Esophagus muscularis mucosa (tissue), 4 donors: ENCODE measurements around the gene PRPF38A.

Experiments used
- EP300 ChIP-seq: sonication (generic); formaldehyde crosslinking; IDR thresholded peaks from one replicate; pipeline ENCODE4 v1.6.1; 2017; ENCODE audit warnings: antibody characterized with exemption
- POLR2A ChIP-seq: fragments of 450-650 bp; IDR thresholded peaks from one replicate; pipeline ENCODE4 v1.6.1; 2017; ENCODE audit warnings: antibody characterized with exemption, moderate library complexity, mild to moderate bottlenecking, low read depth
- TF ChIP-seq, protein P1 (sequence below), 3 experiments: fragments of 200-600 bp in 2 of 3; fragments of 450-650 bp in 1 of 3; sonication (generic) in 2 of 3; IDR thresholded peaks; one replicate each; pipeline ENCODE4 v1.5.1; 2017 to 2019; ENCODE audit warnings: antibody characterized with exemption in 3 of 3, mild to moderate bottlenecking in 2 of 3, moderate library complexity in 1 of 3

DNA sequence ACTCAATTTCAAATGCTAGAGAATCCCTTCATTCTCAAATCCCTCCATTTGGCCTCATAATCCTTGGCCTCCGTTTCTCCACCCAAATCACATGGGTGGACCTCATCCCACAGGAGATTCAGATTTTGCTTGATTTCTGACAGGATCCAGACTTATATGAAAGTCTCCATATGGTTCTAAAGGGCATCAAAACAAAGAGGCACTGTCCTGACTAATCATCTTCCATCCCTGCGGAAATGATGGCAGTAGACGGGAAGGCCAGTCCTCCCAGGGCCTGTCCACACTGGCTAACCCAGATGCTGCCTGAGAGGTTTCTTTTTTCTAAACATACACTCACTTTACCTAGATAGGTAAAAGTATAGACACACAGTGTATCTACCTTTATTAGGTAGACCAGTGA lies 19.0 kb upstream of the PRPF38A start:
- TF ChIP-seq, protein P1, sequence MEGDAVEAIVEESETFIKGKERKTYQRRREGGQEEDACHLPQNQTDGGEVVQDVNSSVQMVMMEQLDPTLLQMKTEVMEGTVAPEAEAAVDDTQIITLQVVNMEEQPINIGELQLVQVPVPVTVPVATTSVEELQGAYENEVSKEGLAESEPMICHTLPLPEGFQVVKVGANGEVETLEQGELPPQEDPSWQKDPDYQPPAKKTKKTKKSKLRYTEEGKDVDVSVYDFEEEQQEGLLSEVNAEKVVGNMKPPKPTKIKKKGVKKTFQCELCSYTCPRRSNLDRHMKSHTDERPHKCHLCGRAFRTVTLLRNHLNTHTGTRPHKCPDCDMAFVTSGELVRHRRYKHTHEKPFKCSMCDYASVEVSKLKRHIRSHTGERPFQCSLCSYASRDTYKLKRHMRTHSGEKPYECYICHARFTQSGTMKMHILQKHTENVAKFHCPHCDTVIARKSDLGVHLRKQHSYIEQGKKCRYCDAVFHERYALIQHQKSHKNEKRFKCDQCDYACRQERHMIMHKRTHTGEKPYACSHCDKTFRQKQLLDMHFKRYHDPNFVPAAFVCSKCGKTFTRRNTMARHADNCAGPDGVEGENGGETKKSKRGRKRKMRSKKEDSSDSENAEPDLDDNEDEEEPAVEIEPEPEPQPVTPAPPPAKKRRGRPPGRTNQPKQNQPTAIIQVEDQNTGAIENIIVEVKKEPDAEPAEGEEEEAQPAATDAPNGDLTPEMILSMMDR (IDR thresholded peaks at IDR 0.05) = no peak
- TF ChIP-seq POLR2A (no peak), EP300 (no peak)
